ENCODE data around the gene OVAAL. TPM values are rescaled to one million over a fixed set of nuclear protein-coding genes. Genes with fewer than 3 reads are reported as not detected.

Gene OVAAL
- total RNA-seq, 1 experiment from 2014 or later: not detected

DNA sequence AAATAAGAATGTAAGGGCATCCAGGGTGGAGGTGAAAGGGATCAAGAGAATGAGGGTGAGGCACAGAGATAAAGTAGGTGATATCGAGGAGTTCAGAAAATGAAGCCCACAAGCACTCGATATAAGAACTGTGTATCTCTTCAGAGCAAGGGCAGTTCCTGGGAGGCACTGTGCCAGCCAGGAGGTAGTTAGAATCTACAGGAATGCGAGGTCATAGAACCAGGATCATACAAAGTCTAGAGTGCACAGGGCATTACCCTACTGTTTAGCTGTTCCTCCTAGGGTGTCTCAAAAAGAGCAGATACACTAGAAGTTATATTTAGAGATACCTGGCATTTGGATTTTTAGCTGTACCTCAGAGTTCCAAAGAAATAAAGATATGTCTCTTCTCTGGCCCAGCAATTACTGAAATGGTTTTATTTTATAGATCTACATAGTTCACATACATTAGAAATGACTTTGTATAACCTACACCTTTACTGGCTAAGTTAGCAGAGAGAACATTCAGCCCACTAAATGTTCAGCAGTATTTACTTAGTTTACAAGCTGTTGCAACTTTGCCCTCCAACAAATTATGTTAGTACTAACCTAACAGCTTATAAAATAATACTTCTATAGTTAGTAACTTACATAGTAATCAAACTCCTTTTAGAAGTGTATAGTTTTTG lies 1.6 kb downstream of the OVAAL start:
- no peak overlapping the region for H3K4me3 Mint-ChIP-seq (ENCODE audit: unreplicated experiment)
- CTCF ChIA-PET: interaction anchor here (0.6 to 2.2 kb wide), 6 partner anchors 10 to 445 kb away, joined by 3 to 11 read pairs (median 4); no protein-coding TSS in a partner anchor
- DNase-seq (ENCODE audit: unreplicated experiment): no peak

GRCh38 chr1:180560868-180561600 lies 2.3 kb downstream of the OVAAL start:
- peaks cover 24% of the 10 kb centered on the region for H3K4me1 Mint-ChIP-seq (ENCODE audit: insufficient read depth, unreplicated experiment)
- POLR2A ChIA-PET: interaction anchor here (0.5 to 1.6 kb wide), 8 partner anchors 8 to 490 kb away, joined by 3 to 6 read pairs (median 4); no protein-coding TSS in a partner anchor
- no peaks in the 10 kb centered on the region for H3K27me3 Mint-ChIP-seq (ENCODE audit: insufficient read depth, unreplicated experiment)
- H3K36me3 Mint-ChIP-seq (ENCODE audit: insufficient read depth, unreplicated experiment): no peaks in the 10 kb centered on the region
- CTCF ChIA-PET: interaction anchor here (0.6 to 2.2 kb wide), 3 partner anchors 11 to 75 kb away, joined by 3 to 11 read pairs (median 6); no protein-coding TSS in a partner anchor
- no peak overlapping the region for H3K27ac Mint-ChIP-seq (ENCODE audit: low read depth, unreplicated experiment)
- no peaks in the 10 kb centered on the region for H3K9me3 Mint-ChIP-seq (ENCODE audit: unreplicated experiment)
- H3K4me3 Mint-ChIP-seq (ENCODE audit: unreplicated experiment): no peak overlapping the region
- BruUV-seq (replicated peaks): no TSS peak
- TF ChIP-seq, protein P1, sequence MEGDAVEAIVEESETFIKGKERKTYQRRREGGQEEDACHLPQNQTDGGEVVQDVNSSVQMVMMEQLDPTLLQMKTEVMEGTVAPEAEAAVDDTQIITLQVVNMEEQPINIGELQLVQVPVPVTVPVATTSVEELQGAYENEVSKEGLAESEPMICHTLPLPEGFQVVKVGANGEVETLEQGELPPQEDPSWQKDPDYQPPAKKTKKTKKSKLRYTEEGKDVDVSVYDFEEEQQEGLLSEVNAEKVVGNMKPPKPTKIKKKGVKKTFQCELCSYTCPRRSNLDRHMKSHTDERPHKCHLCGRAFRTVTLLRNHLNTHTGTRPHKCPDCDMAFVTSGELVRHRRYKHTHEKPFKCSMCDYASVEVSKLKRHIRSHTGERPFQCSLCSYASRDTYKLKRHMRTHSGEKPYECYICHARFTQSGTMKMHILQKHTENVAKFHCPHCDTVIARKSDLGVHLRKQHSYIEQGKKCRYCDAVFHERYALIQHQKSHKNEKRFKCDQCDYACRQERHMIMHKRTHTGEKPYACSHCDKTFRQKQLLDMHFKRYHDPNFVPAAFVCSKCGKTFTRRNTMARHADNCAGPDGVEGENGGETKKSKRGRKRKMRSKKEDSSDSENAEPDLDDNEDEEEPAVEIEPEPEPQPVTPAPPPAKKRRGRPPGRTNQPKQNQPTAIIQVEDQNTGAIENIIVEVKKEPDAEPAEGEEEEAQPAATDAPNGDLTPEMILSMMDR (IDR thresholded peaks at IDR 0.05; ENCODE audit: unreplicated experiment): no peak
- intact Hi-C loops (cut with micrococcal nuclease): no loop called here
- DNase-seq (ENCODE audit: unreplicated experiment): no peak

More for the DNA sequence above, 1.6 kb downstream of the OVAAL start:
- peaks cover 24% of the 10 kb centered on the region for H3K4me1 Mint-ChIP-seq (ENCODE audit: insufficient read depth, unreplicated experiment)
- TF ChIP-seq, protein P1 (IDR thresholded peaks at IDR 0.05; ENCODE audit: unreplicated experiment): no peak
- BruUV-seq (replicated peaks): no TSS peak
- POLR2A ChIA-PET: interaction anchor here (0.5 to 1.6 kb wide), 9 partner anchors 9 to 491 kb away, joined by 3 to 6 read pairs (median 3); no protein-coding TSS in a partner anchor
- H3K27me3 Mint-ChIP-seq (ENCODE audit: insufficient read depth, unreplicated experiment): no peaks in the 10 kb centered on the region
- no peaks in the 10 kb centered on the region for H3K9me3 Mint-ChIP-seq (ENCODE audit: unreplicated experiment)
- no peaks in the 10 kb centered on the region for H3K36me3 Mint-ChIP-seq (ENCODE audit: insufficient read depth, unreplicated experiment)
- H3K27ac Mint-ChIP-seq (ENCODE audit: low read depth, unreplicated experiment): no peak overlapping the region
- intact Hi-C loops (cut with micrococcal nuclease): no loop called here

GRCh38 chr1:180562640-180563025 lies 3.9 kb downstream of the OVAAL start:
- Mint-ChIP-seq H3K9me3 (ENCODE audit: unreplicated experiment) (no peaks in the 10 kb centered on the region), H3K27ac (ENCODE audit: low read depth, unreplicated experiment) (peak overlapping the region; percentile 20), H3K4me1 (ENCODE audit: insufficient read depth, unreplicated experiment) (peaks cover 24% of the 10 kb centered on the region), H3K36me3 (ENCODE audit: insufficient read depth, unreplicated experiment) (no peaks in the 10 kb centered on the region), H3K27me3 (ENCODE audit: insufficient read depth, unreplicated experiment) (no peaks in the 10 kb centered on the region), H3K4me3 (ENCODE audit: unreplicated experiment) (no peak overlapping the region)
- intact Hi-C loops (cut with micrococcal nuclease): no loop called here
- no TSS peak for BruUV-seq (replicated peaks)
- CTCF ChIA-PET: interaction anchor here (0.6 to 1.3 kb wide), 6 partner anchors 12 to 309 kb away, joined by 3 to 5 read pairs (median 4); no protein-coding TSS in a partner anchor
- DNase-seq (ENCODE audit: unreplicated experiment): no peak
- POLR2A ChIA-PET: interaction anchor here (0.6 to 2.6 kb wide), 4 partner anchors 19 to 85 kb away, joined by 3 to 8 read pairs (median 3); partner anchors contain the start of gene XPR1
- TF ChIP-seq, protein P1 (IDR thresholded peaks at IDR 0.05; ENCODE audit: unreplicated experiment): no peak

All from MCF 10A (cell line).